Keratinocyte (primary cell): Measurements from ENCODE around the gene BANK1.

Source experiments
- EZH2 ChIP-seq: IDR thresholded peaks from one replicate; pipeline ENCODE4 v1.6.1; 2012; ENCODE audit warnings: inconsistent platforms, mild to moderate bottlenecking, low read length, moderate library complexity
- TF ChIP-seq, protein P1 (sequence below), 3 experiments: IDR thresholded peaks in 1 of 3; conservative IDR thresholded peaks in 1 of 3; optimal IDR thresholded peaks in 1 of 3; 2 replicates in 2 of 3; 3 replicates in 1 of 3; pipeline versions ENCODE3 to v1.5.1; 2011; ENCODE audit warnings: low read length in 3 of 3, mild to moderate bottlenecking in 3 of 3, moderate library complexity in 2 of 3, control low read depth in 1 of 3, inconsistent platforms in 1 of 3; ENCODE audit not compliant: insufficient read depth in 2 of 3; ENCODE audit errors: extremely low read depth in 1 of 3

DNA sequence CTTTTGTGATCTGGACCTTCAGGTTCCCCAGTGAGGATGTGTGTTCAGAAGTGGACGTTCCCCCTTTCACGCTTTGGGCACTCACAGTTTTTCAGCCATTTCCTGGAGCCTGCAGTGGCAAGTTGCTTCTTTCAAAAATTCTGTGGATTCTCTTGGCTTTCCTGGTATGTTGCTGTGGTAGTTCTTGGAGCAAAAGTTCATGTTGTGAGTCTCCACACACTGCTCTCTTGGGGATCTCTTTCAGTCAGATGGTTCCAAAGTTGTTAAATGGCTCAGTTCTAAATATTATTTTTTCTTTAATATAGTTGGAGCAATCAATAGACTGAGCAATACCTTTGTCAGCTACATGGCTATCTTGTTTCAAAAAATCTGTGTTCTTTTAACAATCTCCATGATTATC is 28.5 kb upstream of the BANK1 start:
- TF ChIP-seq, protein P1, sequence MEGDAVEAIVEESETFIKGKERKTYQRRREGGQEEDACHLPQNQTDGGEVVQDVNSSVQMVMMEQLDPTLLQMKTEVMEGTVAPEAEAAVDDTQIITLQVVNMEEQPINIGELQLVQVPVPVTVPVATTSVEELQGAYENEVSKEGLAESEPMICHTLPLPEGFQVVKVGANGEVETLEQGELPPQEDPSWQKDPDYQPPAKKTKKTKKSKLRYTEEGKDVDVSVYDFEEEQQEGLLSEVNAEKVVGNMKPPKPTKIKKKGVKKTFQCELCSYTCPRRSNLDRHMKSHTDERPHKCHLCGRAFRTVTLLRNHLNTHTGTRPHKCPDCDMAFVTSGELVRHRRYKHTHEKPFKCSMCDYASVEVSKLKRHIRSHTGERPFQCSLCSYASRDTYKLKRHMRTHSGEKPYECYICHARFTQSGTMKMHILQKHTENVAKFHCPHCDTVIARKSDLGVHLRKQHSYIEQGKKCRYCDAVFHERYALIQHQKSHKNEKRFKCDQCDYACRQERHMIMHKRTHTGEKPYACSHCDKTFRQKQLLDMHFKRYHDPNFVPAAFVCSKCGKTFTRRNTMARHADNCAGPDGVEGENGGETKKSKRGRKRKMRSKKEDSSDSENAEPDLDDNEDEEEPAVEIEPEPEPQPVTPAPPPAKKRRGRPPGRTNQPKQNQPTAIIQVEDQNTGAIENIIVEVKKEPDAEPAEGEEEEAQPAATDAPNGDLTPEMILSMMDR (optimal IDR thresholded peaks at IDR 0.05 in 1 of 3, IDR thresholded peaks at IDR 0.05 in 1 of 3, conservative IDR thresholded peaks at IDR 0.05 in 1 of 3; ENCODE audit: extremely low read depth in 1 of 3, insufficient read depth in 2 of 3, low read length in 3 of 3), result no peak
- no peak for TF ChIP-seq EZH2
